Esophagus squamous epithelium (tissue), 5 donors: ENCODE results near the gene PRKRIP1. TPM values are rescaled to one million over a fixed set of nuclear protein-coding genes. Genes with fewer than 3 reads are reported as not detected.

Experiments
- DNase-seq: peaks from one replicate; lab custom pipeline; 2025; lab: John Stamatoyannopoulos, UW
- H3K27ac ChIP-seq, 4 donors: fragments of 200-600 bp; sonication (generic); one replicate each; pipeline ENCODE4 v1.5.1; 2016 to 2019; ENCODE audit warnings: mild to moderate bottlenecking in 1 of 4
- H3K27me3 ChIP-seq, 4 donors: fragments of 200-600 bp; sonication (generic); 1 replicate in 3 of 4; 2 replicates in 1 of 4; pipeline versions ENCODE4 v1.5.1 to v1.6.0; 2017 to 2021; ENCODE audit warnings: antibody characterized with exemption in 1 of 4
- H3K36me3 ChIP-seq, 3 donors: fragments of 200-600 bp; sonication (generic); one replicate each; pipeline ENCODE4 v1.5.1; 2016 to 2019
- H3K4me1 ChIP-seq, 3 donors: fragments of 200-600 bp; sonication (generic); one replicate each; pipeline ENCODE4 v1.5.1; 2017 to 2019
- H3K4me3 ChIP-seq, 4 donors: fragments of 200-600 bp; sonication (generic); 1 replicate in 3 of 4; 2 replicates in 1 of 4; pipeline ENCODE4 v1.5.1; 2016 to 2019; ENCODE audit warnings: mild to moderate bottlenecking in 2 of 4, moderate library complexity in 1 of 4
- H3K9me3 ChIP-seq, 3 donors: fragments of 200-600 bp; sonication (generic); one replicate each; pipeline ENCODE4 v1.5.1; 2016 to 2019
- POLR2A ChIP-seq, 4 donors: fragments of 450-650 bp; IDR thresholded peaks; one replicate each; pipeline ENCODE4 v1.6.1; 2017; ENCODE audit warnings: antibody characterized with exemption in 4 of 4, mild to moderate bottlenecking in 4 of 4, moderate library complexity in 3 of 4
- WGBS, 2 donors: methylation state at CpG; one replicate each; pipeline ENCODE4 v1.1.5; 2018; 5-methylcytosine and 5-hydroxymethylcytosine counted together
- intact Hi-C: fragments of 100-400 bp; cut with DNase I; formaldehyde crosslinking; loops from one replicate; pipeline ENCODE4 v1.15.0; 2022
- total RNA-seq, 4 donors: library from RNA; depleted of rRNA; stranded (reverse); fragments of >200 nt; gene quantifications; one replicate each; pipeline ENCODE4 v1.1.0, GENCODE V29; 2016
- TF ChIP-seq, protein P1 (sequence below), 6 experiments: fragments of 450-650 bp in 4 of 6; fragments of 200-600 bp in 2 of 6; sonication (generic) in 2 of 6; IDR thresholded peaks; one replicate each; pipeline ENCODE4 v1.5.1; 2016 to 2019; ENCODE audit warnings: antibody characterized with exemption in 6 of 6, mild to moderate bottlenecking in 4 of 6, moderate library complexity in 4 of 6
- donor health status: DM: yes; HTN: yes; CAD: no.

The PRKRIP1 gene
- total RNA-seq, 4 donors from 2014 or later: 12.5 to 24.6 (median 16.5) TPM

GRCh38 chr7:102446387-102447156 is 50.4 kb downstream of the PRKRIP1 start:
- Histone ChIP-seq H3K4me1 (peaks cover 0 to 4% (median 3%) of the 10 kb centered on the region in 3 donors), H3K4me3 (no peak overlapping the region), H3K9me3 (no peaks in the 10 kb centered on the region), H3K36me3 (peaks cover 0 to 36% (median 0%) of the 10 kb centered on the region in 3 donors), H3K27me3 (no peaks in the 10 kb centered on the region), H3K27ac (no peak overlapping the region)
- DNase-seq: no peak
- TF ChIP-seq POLR2A (IDR thresholded peaks at IDR 0.05): no peak
- TF ChIP-seq, protein P1, sequence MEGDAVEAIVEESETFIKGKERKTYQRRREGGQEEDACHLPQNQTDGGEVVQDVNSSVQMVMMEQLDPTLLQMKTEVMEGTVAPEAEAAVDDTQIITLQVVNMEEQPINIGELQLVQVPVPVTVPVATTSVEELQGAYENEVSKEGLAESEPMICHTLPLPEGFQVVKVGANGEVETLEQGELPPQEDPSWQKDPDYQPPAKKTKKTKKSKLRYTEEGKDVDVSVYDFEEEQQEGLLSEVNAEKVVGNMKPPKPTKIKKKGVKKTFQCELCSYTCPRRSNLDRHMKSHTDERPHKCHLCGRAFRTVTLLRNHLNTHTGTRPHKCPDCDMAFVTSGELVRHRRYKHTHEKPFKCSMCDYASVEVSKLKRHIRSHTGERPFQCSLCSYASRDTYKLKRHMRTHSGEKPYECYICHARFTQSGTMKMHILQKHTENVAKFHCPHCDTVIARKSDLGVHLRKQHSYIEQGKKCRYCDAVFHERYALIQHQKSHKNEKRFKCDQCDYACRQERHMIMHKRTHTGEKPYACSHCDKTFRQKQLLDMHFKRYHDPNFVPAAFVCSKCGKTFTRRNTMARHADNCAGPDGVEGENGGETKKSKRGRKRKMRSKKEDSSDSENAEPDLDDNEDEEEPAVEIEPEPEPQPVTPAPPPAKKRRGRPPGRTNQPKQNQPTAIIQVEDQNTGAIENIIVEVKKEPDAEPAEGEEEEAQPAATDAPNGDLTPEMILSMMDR (IDR thresholded peaks at IDR 0.05): no peak
- intact Hi-C loops: no loop called here
- 83 to 91% methylated on average over 14 to 19 of the region's 41 CpGs for WGBS, 2 donors

DNA sequence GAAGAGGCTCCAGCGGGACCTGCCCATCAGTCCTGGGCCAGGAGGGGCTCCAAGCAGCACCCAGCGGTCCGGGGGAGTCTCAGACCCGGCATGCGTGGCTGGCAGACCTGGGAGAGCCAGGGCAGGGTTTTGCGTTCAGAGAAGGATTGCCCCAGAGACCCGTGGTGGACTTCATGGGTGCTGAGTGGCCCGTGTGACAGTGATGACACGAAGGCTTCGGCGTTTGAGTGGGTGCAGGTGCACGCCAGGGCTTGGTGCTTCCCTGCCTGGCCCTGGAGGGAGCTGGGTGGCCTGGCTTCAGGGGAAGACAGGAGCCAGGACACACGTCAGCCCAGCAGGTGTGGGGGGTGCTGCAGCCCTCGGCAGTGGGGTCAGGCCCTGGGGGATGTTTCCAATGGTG is 51.1 kb downstream of the PRKRIP1 start:
- TF ChIP-seq, protein P1 (IDR thresholded peaks at IDR 0.05): no peak
- no peak for TF ChIP-seq POLR2A (IDR thresholded peaks at IDR 0.05)
- no peak for DNase-seq
- Histone ChIP-seq H3K4me3 (no peak overlapping the region), H3K27me3 (no peaks in the 10 kb centered on the region), H3K9me3 (no peaks in the 10 kb centered on the region), H3K4me1 (peaks cover 0 to 7% (median 6%) of the 10 kb centered on the region in 3 donors), H3K27ac (no peak overlapping the region), H3K36me3 (peaks cover 0 to 29% (median 0%) of the 10 kb centered on the region in 3 donors)
- intact Hi-C loops: no loop called here
- 88 to 100% methylated on average over 2 to 11 of the region's 14 CpGs for WGBS, 2 donors

- DNase-seq: no peak
- H3K27me3 ChIP-seq: no peaks in the 10 kb centered on the region
- intact Hi-C loops: no loop called here
- no peak overlapping the region for H3K27ac ChIP-seq
- no peak overlapping the region for H3K4me3 ChIP-seq
- peaks cover 0 to 27% (median 0%) of the 10 kb centered on the region in 3 donors for H3K36me3 ChIP-seq
- peaks cover 0 to 7% (median 6%) of the 10 kb centered on the region in 3 donors for H3K4me1 ChIP-seq
- no peak for TF ChIP-seq POLR2A (IDR thresholded peaks at IDR 0.05)
- TF ChIP-seq, protein P1 (IDR thresholded peaks at IDR 0.05): no peak
- H3K9me3 ChIP-seq: no peaks in the 10 kb centered on the region
- WGBS, 2 donors: 94 to 95% methylated on average over 10 to 15 of the region's 15 CpGs
Measured at GRCh38 chr7:102449136-102449535, 53.0 kb downstream of the PRKRIP1 start.

- no peak for DNase-seq
- intact Hi-C loops: no loop called here
- Histone ChIP-seq H3K36me3 (peaks cover 0 to 26% (median 0%) of the 10 kb centered on the region in 3 donors), H3K4me1 (peaks cover 0 to 7% (median 6%) of the 10 kb centered on the region in 3 donors), H3K27ac (no peak overlapping the region), H3K27me3 (no peaks in the 10 kb centered on the region), H3K9me3 (no peaks in the 10 kb centered on the region), H3K4me3 (no peak overlapping the region)
- TF ChIP-seq, protein P1 (IDR thresholded peaks at IDR 0.05): no peak
- TF ChIP-seq POLR2A (IDR thresholded peaks at IDR 0.05): no peak
- WGBS, 2 donors: 59 to 63% methylated on average over 4 to 6 of the region's 6 CpGs
Measured at GRCh38 chr7:102450242-102450641, 54.1 kb downstream of the PRKRIP1 start.

DNA sequence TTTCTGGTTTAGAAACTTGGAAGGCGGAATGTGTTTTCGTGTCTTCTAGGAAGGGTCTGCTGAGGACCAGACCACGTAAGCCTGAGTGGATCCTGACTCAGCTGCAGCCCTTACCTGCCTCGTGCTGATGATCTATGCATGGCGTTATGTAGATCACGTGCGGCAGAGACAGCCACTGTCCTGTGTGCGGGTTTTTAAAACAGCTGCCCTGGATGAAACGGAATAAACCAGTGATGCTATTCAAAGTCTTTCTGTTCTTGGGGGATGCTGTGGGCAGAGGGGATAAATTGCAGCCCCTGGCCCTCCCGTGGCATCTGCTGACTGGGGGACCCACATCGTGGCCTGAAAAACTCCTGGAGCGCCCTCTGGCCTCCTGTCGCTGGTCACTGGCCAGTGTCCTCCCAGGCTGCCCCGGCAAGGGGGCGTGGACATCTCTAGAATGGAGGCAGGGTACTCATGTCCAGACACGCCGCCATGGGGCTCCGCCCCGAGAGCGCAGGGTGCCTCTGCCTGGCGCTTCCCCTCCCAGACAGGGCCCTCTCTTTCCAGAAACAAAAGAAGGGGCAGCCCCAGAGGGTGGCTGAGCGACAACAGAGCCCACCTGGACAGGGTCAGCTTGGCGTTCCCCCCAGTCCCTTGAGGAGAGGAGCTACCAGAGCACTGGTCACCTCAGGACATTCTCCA is 55.4 kb downstream of the PRKRIP1 start:
- H3K27me3 ChIP-seq: no peaks in the 10 kb centered on the region
- H3K9me3 ChIP-seq: no peaks in the 10 kb centered on the region
- H3K4me1 ChIP-seq: peaks cover 0 to 7% (median 6%) of the 10 kb centered on the region in 3 donors
- H3K27ac ChIP-seq: no peak overlapping the region
- H3K36me3 ChIP-seq: peaks cover 0 to 34% (median 6%) of the 10 kb centered on the region in 3 donors
- TF ChIP-seq, protein P1 (IDR thresholded peaks at IDR 0.05): no peak
- no peak for TF ChIP-seq POLR2A (IDR thresholded peaks at IDR 0.05)
- DNase-seq: no peak
- 42 to 49% methylated on average over 9 to 21 of the region's 23 CpGs for WGBS, 2 donors
- no peak overlapping the region for H3K4me3 ChIP-seq
- intact Hi-C loops: no loop called here
